ENCODE results near the gene POGZ. TPM values are rescaled to one million over a fixed set of nuclear protein-coding genes. Genes with fewer than 3 reads are reported as not detected.
"Not testable (repeated sequence)": the region's sequence is repeated elsewhere in the genome, so short reads cannot be mapped to it uniquely, and the experiment has no call there.

POGZ gene
- total RNA-seq, 1 experiment from 2014 or later, result 80.6 TPM

- H3K36me3 ChIP-seq (ENCODE audit: control insufficient read depth in 1 of 2, insufficient read depth in 2 of 2, low read length in 2 of 2), result peaks cover 7 to 11% of the 10 kb centered on the region in 2 experiments; a peak in 1 of 4 replicates
- H3K9me2 ChIP-seq (ENCODE audit: insufficient read depth), result no peaks in the 10 kb centered on the region
- no peak for TF ChIP-seq MAX (IDR thresholded peaks at IDR 0.05)
- no peak for TF ChIP-seq RAD21 (IDR thresholded peaks at IDR 0.05; ENCODE audit: low read depth)
- no peak for TF ChIP-seq REST (IDR thresholded peaks at IDR 0.05; ENCODE audit: low read depth)
- TF ChIP-seq FOSL1 (IDR thresholded peaks at IDR 0.05; ENCODE audit: low read depth), result no peak
- no peak for TF ChIP-seq JUND (IDR thresholded peaks at IDR 0.05)
- TF ChIP-seq EGR1 (IDR thresholded peaks at IDR 0.05; ENCODE audit: low read depth), result no peak
- no peak for TF ChIP-seq SIN3A (IDR thresholded peaks at IDR 0.05; ENCODE audit: low read depth)
- no peak for TF ChIP-seq ZNF274 (IDR thresholded peaks at IDR 0.05; ENCODE audit: low read depth, low read length)
- TF ChIP-seq SRF (IDR thresholded peaks at IDR 0.05; ENCODE audit: low read depth), result no peak
- no peak for TF ChIP-seq SP1 (IDR thresholded peaks at IDR 0.05; ENCODE audit: low read depth)
- TF ChIP-seq POLR2AphosphoS5 (IDR thresholded peaks at IDR 0.05; ENCODE audit: low read depth, low read length), result no peak
- TF ChIP-seq CBX3 (IDR thresholded peaks at IDR 0.05; ENCODE audit: low read depth), result no peak
- no peak for TF ChIP-seq EZH2phosphoT487 (IDR thresholded peaks at IDR 0.05; ENCODE audit: borderline replicate concordance)
- no peak for TF ChIP-seq CEBPB (IDR thresholded peaks at IDR 0.05; ENCODE audit: low read depth)
- TF ChIP-seq ZFX (IDR thresholded peaks at IDR 0.05), result no peak
- TF ChIP-seq EZH2 (IDR thresholded peaks at IDR 0.05), result no peak
- no peak for TF ChIP-seq ATF3 (IDR thresholded peaks at IDR 0.05)
- no peak for TF ChIP-seq CTCF (IDR thresholded peaks at IDR 0.05 in 2 of 3, conservative IDR thresholded peaks at IDR 0.05 in 1 of 3; ENCODE audit: borderline replicate concordance in 1 of 3, insufficient read depth in 1 of 3, low read depth in 2 of 3, low read length in 2 of 3)
- ATAC-seq (no peak), DNase-seq (ENCODE audit: low read depth, low spot score) (no peak)
- H3K4me2 ChIP-seq (ENCODE audit: low read length), result no peak overlapping the region
- no peaks in the 10 kb centered on the region for H3K9me3 ChIP-seq (ENCODE audit: control insufficient read depth in 1 of 2, insufficient read depth in 1 of 2, low read depth in 1 of 2, low read length in 2 of 2)
- CTCF ChIA-PET, result interaction anchor here (0.7 to 1.2 kb wide), 2 partner anchors 8 to 134 kb away, joined by 3 to 4 read pairs; no protein-coding TSS in a partner anchor
- intact Hi-C loops (cut with micrococcal nuclease), result no loop called here
- H3K9ac ChIP-seq (ENCODE audit: low read length), result no peak overlapping the region
- H3K4me1 ChIP-seq (ENCODE audit: control insufficient read depth in 1 of 2, insufficient read depth in 2 of 2, low read length in 2 of 2), result peaks cover 0 to 3% of the 10 kb centered on the region in 2 experiments; a peak in 1 of 4 replicates
- H2AFZ ChIP-seq (ENCODE audit: low read depth, low read length, poor library complexity, severe bottlenecking), result no peak overlapping the region
- H4K20me1 ChIP-seq (ENCODE audit: insufficient read depth), result 0 out of 2 replicates have a peak, but pooled peaks cover 4% of the 10 kb centered on the region
- H3K79me2 ChIP-seq (ENCODE audit: insufficient read depth, low read length), result peaks cover 96% of the 10 kb centered on the region
- H3K27ac ChIP-seq (ENCODE audit: low read depth, low read length), result no peak overlapping the region
- no peaks in the 10 kb centered on the region for H3K27me3 ChIP-seq (ENCODE audit: insufficient read depth, low read length)
- no TSS peak for BruUV-seq (replicated peaks)
- H3K4me3 ChIP-seq (replicated peaks in 1 of 2; ENCODE audit: low read depth in 1 of 2, low read length in 2 of 2), result no peak overlapping the region
- POLR2A ChIA-PET, result no interaction called here
- RAD21 ChIA-PET (ENCODE audit: low non-redundant PET in 1 of 2, low total read pairs in 2 of 2, uncharacterized antibody in 2 of 2, unreplicated experiment in 2 of 2), result interaction anchor here in 1 of 2 experiments (0.7 kb wide), 1 partner anchor 11 kb away, joined by 3 read pairs; no protein-coding TSS in a partner anchor
Measured at GRCh38 chr1:151435174-151435573, 24.1 kb downstream of the POGZ start.

GRCh38 chr1:151433827-151434226, 25.5 kb downstream of the POGZ start:
- H3K4me2 ChIP-seq (ENCODE audit: low read length); intact Hi-C loops (cut with micrococcal nuclease); DNase-seq (ENCODE audit: low read depth, low spot score); BruUV-seq (replicated peaks); H4K20me1 ChIP-seq (ENCODE audit: insufficient read depth); ATAC-seq; H3K36me3 ChIP-seq (ENCODE audit: control insufficient read depth in 1 of 2, insufficient read depth in 2 of 2, low read length in 2 of 2); H3K27ac ChIP-seq (ENCODE audit: low read depth, low read length); H3K27me3 ChIP-seq (ENCODE audit: insufficient read depth, low read length); POLR2A ChIA-PET; H3K9ac ChIP-seq (ENCODE audit: low read length); H3K4me1 ChIP-seq (ENCODE audit: control insufficient read depth in 1 of 2, insufficient read depth in 2 of 2, low read length in 2 of 2); H3K9me3 ChIP-seq (ENCODE audit: control insufficient read depth in 1 of 2, insufficient read depth in 1 of 2, low read depth in 1 of 2, low read length in 2 of 2); H2AFZ ChIP-seq (ENCODE audit: low read depth, low read length, poor library complexity, severe bottlenecking); H3K9me2 ChIP-seq (ENCODE audit: insufficient read depth); H3K4me3 ChIP-seq (replicated peaks in 1 of 2; ENCODE audit: low read depth in 1 of 2, low read length in 2 of 2): not testable (repeated sequence)
- CTCF ChIA-PET, result interaction anchor here (1.2 kb wide), 1 partner anchor 10 kb away, joined by 3 read pairs; no protein-coding TSS in a partner anchor
- RAD21 ChIA-PET (ENCODE audit: low non-redundant PET in 1 of 2, low total read pairs in 2 of 2, uncharacterized antibody in 2 of 2, unreplicated experiment in 2 of 2), result interaction anchor here in 1 of 2 experiments (0.6 kb wide), 1 partner anchor 83 kb away, joined by 3 read pairs; no protein-coding TSS in a partner anchor
- H3K79me2 ChIP-seq (ENCODE audit: insufficient read depth, low read length), result peaks cover 83% of the 10 kb centered on the region

Data from HCT116 (cell line).